ENCODE measurements around the gene KATNA1. TPM values are rescaled to one million over a fixed set of nuclear protein-coding genes. Genes with fewer than 3 reads are reported as not detected.

KATNA1 gene
- total and polyA plus RNA-seq, 12 donors, result 6.8 to 14.2 (median 12.0) TPM

DNA sequence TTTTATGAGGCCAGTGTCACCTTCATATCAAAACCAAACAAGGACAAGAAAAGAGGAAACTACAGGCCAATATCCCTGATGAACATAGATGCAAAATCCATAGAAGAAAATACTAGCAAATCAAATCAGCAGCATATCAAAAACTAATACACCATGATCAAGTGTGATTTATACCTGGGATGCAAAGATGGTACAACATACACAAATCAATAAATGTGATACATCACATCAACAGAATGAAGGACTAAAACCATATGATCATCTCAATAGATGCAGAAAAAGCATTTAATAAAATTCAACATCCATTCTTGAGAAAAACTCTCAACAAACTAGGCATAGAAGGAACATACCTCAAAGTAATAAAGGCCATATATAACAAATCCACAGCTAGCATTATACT is 90.5 kb downstream of the KATNA1 start:
- DNase-seq (no peak), ATAC-seq (no peak)
- Histone ChIP-seq H3K36me3 (no peaks in the 10 kb centered on the region), H3K27ac (no peak overlapping the region), H3K9me3 (no peaks in the 10 kb centered on the region), H3K27me3 (peaks cover 0 to 35% (median 9%) of the 10 kb centered on the region in 7 donors), H3K4me1 (no peaks in the 10 kb centered on the region), H3K4me3 (no peak overlapping the region)
- intact Hi-C loops (cut with DNase I), result no loop called here
- TF ChIP-seq, protein P1, sequence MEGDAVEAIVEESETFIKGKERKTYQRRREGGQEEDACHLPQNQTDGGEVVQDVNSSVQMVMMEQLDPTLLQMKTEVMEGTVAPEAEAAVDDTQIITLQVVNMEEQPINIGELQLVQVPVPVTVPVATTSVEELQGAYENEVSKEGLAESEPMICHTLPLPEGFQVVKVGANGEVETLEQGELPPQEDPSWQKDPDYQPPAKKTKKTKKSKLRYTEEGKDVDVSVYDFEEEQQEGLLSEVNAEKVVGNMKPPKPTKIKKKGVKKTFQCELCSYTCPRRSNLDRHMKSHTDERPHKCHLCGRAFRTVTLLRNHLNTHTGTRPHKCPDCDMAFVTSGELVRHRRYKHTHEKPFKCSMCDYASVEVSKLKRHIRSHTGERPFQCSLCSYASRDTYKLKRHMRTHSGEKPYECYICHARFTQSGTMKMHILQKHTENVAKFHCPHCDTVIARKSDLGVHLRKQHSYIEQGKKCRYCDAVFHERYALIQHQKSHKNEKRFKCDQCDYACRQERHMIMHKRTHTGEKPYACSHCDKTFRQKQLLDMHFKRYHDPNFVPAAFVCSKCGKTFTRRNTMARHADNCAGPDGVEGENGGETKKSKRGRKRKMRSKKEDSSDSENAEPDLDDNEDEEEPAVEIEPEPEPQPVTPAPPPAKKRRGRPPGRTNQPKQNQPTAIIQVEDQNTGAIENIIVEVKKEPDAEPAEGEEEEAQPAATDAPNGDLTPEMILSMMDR (IDR thresholded peaks at IDR 0.05), result no peak

DNA sequence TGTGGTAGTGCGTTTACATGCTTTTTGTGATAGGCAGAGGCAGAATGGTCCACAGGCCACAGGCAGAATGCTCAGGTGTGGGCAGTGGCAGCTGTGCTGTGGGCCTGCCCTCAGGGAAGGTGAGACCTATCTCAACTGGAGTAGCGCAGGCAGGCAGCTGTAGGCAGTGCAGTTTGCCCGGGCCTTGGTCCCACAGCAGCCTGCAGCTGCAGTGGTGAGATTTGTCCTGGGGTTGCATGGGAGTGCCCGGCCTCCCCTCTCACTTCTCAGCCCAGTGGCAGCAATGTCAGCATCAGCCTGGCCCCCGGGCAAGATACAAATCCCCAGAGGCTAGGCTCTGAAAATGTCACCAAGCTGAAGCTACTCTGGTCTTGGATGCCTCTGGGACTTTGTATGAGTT is 96.6 kb downstream of the KATNA1 start:
- ATAC-seq (no peak), DNase-seq (no peak)
- WGBS, 2 donors, result 64 to 81% methylated on average over 5 of the region's 5 CpGs
- Histone ChIP-seq H3K9me3 (no peaks in the 10 kb centered on the region), H3K4me3 (no peak overlapping the region), H3K27me3 (peaks cover 0 to 35% (median 10%) of the 10 kb centered on the region in 7 donors), H3K27ac (no peak overlapping the region), H3K4me1 (no peaks in the 10 kb centered on the region), H3K36me3 (no peaks in the 10 kb centered on the region)
- TF ChIP-seq, protein P1 (IDR thresholded peaks at IDR 0.05), result no peak
- intact Hi-C loops (cut with DNase I), result no loop called here

DNA sequence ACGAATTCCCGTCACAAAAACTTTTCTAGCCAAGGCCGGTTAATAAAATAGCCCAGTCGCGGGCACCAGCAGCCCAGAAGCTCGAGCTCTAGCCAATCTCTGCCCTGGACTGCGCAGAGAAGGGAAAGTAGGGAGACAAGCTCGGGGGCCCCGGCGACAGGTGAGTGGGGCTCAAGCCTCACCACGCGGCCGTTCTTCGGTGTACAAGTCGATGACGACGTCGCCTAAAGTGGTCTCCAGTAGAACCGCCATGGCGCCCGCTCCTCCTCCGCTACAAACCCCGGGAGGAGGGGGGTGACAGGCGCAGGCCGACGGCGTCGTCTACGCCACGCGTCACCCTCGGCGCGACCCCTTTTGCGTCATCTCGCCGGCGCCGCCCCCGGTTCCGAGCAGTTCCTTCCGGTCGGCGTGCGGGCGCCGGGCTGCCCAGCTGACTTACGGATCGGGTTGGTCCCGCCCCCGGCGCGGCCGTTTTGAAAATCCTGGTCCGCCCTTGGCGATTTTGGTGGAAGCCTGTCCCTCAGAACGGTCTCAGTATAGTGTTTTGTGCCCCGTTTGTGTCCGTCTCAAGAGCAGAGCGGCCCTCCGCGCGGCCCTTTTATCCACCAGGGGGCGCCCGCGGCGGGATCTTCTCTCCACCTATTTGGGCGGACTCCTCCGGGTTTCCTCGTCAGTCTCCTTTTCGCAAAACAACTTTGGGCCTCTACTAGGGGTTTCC is 102.6 kb downstream of the KATNA1 start, which contains the start of gene PPIL4:
PPIL4 (minus strand) TSS at position 290 of the 718 bp plus-strand sequence; CDS start at position 252, 38 bp downstream.
- WGBS, 2 donors, result 0% methylated on average over 71 of the region's 71 CpGs
- intact Hi-C loops (cut with DNase I), result loop anchor here in 4 of 10 donors (1.0 to 10.0 kb wide), 4 partner anchors 19 to 379 kb away; partner anchors contain the start of genes LATS1 (in 1 of the 4) and RAET1G (in 1 of the 4)

DNA sequence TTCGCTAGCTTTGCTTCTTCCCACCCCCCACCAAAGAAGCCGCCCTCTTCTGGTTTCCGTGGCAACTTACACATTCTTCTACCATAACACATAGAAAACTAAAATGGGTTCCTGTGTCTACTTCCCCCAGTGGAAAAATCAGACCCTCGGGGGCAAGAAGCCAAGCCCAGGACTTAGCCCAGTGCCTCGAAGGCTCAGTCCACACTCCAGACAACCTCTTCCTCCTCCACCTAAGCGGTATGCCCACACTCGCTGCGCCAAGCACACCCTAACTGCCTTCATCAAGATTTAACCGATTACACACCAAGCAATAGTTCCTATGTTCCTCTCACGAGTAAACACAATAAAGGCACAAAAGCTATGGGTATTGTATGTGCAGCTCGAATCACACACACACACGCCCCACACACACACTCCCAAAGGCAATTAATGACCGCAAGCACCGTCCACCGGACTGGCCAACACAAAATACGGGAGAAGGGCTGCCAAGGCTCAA is 103.2 kb downstream of the KATNA1 start:
- ATAC-seq, result peak; percentile 25 to 58 (median 43)
- Histone ChIP-seq H3K4me3 (peak overlapping the region; percentile 65 to 98 (median 86)), H3K27me3 (peaks cover 0 to 3% (median 0%) of the 10 kb centered on the region in 7 donors), H3K36me3 (peaks cover 0 to 11% (median 5%) of the 10 kb centered on the region in 9 donors), H3K4me1 (peaks cover 6 to 39% (median 33%) of the 10 kb centered on the region in 9 donors), H3K27ac (peak overlapping the region; percentile 84 to 99 (median 95)), H3K9me3 (no peaks in the 10 kb centered on the region)
- DNase-seq, result peak; percentile 30 to 52
- TF ChIP-seq, protein P1 (IDR thresholded peaks at IDR 0.05), result peak in 3 of 9 donors; percentile 17 to 20 (median 19)
- 0% methylated on average over 16 of the region's 16 CpGs for WGBS, 2 donors
- intact Hi-C loops (cut with DNase I), result loop anchor here in 3 of 10 donors (5.0 to 10.0 kb wide), 3 partner anchors 169 to 379 kb away; partner anchors contain the start of genes LATS1 (in 1 of the 3) and RAET1G (in 1 of the 3)

More for the DNA sequence above, 102.6 kb downstream of the KATNA1 start, which contains the start of gene PPIL4:
- Histone ChIP-seq H3K4me3 (peak within 1 kb of the TSS; percentile 65 to 98 (median 86)), H3K4me1 (peaks cover 6 to 39% (median 33%) of the 10 kb centered on the region in 9 donors), H3K27ac (peak within 1 kb of the TSS; percentile 84 to 99 (median 95)), H3K9me3 (no peaks in the 10 kb centered on the region), H3K36me3 (peaks cover 0 to 5% (median 0%) of the 10 kb centered on the region in 9 donors), H3K27me3 (peaks cover 0 to 3% (median 0%) of the 10 kb centered on the region in 7 donors)
- peak; percentile 98 to 99 (median 99) for ATAC-seq
- TF ChIP-seq, protein P1 (IDR thresholded peaks at IDR 0.05), result peak; percentile 66 to 91 (median 82)
- DNase-seq, result peak; percentile 96 to 98

Data from heart right ventricle (tissue), 16 donors.